GM12892 (cell line): ENCODE data around the gene DLEU7.

Experiments used
- POLR2A ChIP-seq: IDR thresholded peaks from 2 replicates; pipeline ENCODE4 v1.6.1; 2011; ENCODE audit warnings: low read depth, low read length, control low read depth
- POLR2AphosphoS5 ChIP-seq: IDR thresholded peaks from 2 replicates; pipeline ENCODE4 v1.6.1; 2011; ENCODE audit warnings: low read depth, low read length, control low read depth
- TAF1 ChIP-seq: IDR thresholded peaks from 2 replicates; pipeline ENCODE4 v1.6.1; 2011; ENCODE audit warnings: low read depth, mild to moderate bottlenecking, control low read depth, low read length, borderline replicate concordance

GRCh38 chr13:50798923-50799322 lies 44.6 kb downstream of the DLEU7 start:
- TF ChIP-seq POLR2A (no peak), POLR2AphosphoS5 (no peak), TAF1 (no peak)
